NCI-H2171 treated with DMSO at 0.1 percent for 48 hours (cell line): ENCODE data around the gene CDH24.

Source experiments
- DNase-seq: peaks from one replicate; lab custom pipeline; 2025; lab: John Stamatoyannopoulos, UW

The CDH24 gene

GRCh38 chr14:23091294-23092225, 34.2 kb upstream of the CDH24 start:
- DNase-seq, result no peak

GRCh38 chr14:23090254-23090636, 32.9 kb upstream of the CDH24 start:
- DNase-seq, result no peak

- DNase-seq, result no peak
Measured at GRCh38 chr14:23089498-23090253, 32.4 kb upstream of the CDH24 start.

DNA sequence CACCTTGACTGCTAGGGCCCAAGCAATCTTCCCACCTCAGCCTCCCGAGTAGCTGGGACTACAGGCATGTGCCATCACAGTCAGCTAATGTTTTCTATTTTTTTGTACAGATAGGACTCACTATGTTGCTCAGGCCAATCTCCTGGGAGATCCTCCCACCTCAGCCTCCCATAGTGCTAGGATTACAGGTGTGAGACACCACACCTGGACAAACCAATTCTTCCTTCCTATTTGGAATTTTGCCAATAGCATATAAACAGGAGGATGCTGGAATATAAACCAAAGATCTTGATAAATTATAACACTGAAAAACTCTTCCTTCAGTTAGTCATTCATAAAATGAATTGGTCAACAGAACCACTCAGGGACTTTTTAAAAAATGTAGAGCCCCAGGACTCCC, 29.2 kb upstream of the CDH24 start:
- no peak for DNase-seq

- no peak for DNase-seq
Measured at GRCh38 chr14:23085458-23085857, 28.1 kb upstream of the CDH24 start.

- DNase-seq, result no peak
Measured at GRCh38 chr14:23080474-23080873, 23.2 kb upstream of the CDH24 start.

GRCh38 chr14:23079716-23080115, 22.4 kb upstream of the CDH24 start:
- DNase-seq, result no peak

DNA sequence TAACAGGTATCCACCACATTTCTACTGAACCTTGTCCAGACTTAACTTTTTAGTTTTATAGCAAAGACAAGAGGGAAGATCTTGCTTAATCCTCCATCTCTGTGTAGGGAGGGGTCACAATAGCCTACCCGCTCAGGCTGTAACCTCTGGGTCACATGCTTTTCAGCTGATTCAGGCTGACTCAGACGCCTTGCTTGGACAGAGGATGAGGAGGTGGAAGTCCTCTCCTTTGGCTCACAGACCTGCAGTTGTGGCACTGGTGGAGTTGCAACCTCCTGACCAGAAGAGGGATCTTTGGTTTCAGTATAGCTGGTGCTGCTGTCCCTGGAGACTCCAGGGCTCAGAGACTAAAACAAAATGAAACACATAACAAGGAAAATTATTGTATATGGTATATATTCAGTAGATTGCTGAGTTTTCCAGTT, 21.4 kb upstream of the CDH24 start:
- no peak for DNase-seq

GRCh38 chr14:23077962-23078361, 20.6 kb upstream of the CDH24 start:
- DNase-seq, result no peak

DNA sequence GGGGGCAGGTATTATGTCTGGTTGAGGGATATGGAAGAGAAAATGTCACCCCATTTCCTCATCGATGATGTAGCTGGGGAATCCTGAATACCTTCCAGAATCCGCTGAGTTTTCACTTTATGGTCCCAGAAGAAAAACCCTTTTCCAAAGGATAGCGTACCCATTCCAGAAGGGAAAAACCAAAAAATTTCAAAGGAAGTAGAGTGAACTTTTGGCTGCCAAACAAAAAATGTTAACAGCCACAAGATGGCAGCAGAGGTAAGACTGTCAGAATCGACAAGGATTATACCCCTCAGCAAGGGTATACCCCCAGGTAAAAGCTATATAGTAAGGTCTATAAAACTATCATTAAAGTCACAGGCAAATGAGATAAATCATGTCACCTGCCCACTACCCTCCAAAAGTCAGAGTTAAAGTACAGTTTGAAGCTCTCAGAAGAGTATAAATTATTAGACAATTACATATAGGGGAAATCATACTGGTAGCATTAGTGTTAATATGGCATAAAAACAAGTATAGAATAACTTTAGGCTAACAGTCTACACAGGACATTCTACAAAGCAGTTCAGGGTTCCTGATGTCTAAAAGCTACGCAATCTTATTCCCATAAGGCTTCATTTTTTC, 19.6 kb upstream of the CDH24 start:
- DNase-seq, result no peak

- no peak for DNase-seq
Measured at GRCh38 chr14:23074906-23075305, 17.6 kb upstream of the CDH24 start.

DNA sequence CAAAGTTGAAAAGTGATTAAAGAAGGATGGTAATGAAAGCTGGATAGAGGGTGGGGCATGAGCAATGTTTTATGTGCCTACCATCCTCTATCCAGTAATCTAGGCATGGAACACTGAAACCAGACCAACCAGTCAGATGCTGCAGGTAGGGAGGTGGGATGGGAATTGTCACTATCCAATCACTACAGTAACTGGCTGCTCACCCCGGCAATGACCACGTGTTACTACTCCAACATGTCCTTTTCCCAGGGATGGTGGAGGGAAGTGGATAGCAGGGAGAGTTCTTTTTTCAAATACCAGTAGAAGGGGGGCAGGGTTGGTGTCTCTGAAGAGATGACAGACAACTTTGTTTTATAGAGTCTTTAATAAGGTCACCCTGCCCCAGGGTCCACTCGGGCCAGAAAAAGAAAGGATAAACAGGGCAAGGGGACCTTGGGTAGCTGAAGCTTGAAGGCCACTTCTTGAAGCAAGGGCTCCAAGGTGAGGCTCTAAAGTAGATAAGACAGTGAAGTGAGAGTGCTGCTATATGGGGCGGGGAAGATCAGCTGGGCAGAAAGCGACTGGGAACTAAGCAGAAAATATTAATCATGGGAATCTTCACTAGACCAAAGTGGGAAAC, 14.7 kb upstream of the CDH24 start:
- no peak for DNase-seq

DNA sequence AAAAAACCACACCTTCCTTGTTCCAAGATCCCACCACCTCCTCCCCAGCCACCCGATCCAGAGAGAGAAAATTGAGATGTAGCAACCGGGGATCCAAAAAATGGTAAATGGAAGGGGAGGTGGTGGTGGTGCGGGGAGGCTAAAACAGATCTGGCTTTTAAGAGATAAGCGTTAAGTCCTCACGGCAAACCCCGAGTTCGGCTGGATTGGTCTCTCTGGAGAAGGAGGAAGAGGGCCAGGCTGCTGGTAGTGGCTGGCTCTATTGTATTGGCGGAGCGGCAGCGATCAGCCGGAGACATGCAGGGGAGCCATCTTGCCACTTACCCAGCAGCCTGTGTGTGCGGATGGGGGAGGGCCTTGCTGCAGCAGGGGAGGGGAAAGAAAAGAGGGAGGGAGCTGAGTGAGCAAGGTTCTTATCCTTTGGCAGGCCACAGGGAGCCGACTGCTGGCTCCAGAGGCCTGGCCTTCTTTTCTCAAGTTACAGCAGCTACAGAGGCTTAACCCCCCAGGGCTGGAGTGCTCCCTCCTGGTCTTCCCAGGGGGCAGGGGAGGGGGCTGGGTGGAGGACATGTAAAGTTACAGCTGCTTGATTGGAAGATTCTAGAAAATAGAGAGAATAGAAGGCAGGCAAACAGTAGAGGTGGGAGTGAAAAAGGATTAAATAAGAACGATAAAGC, 14.1 kb upstream of the CDH24 start:
- no peak for DNase-seq

DNA sequence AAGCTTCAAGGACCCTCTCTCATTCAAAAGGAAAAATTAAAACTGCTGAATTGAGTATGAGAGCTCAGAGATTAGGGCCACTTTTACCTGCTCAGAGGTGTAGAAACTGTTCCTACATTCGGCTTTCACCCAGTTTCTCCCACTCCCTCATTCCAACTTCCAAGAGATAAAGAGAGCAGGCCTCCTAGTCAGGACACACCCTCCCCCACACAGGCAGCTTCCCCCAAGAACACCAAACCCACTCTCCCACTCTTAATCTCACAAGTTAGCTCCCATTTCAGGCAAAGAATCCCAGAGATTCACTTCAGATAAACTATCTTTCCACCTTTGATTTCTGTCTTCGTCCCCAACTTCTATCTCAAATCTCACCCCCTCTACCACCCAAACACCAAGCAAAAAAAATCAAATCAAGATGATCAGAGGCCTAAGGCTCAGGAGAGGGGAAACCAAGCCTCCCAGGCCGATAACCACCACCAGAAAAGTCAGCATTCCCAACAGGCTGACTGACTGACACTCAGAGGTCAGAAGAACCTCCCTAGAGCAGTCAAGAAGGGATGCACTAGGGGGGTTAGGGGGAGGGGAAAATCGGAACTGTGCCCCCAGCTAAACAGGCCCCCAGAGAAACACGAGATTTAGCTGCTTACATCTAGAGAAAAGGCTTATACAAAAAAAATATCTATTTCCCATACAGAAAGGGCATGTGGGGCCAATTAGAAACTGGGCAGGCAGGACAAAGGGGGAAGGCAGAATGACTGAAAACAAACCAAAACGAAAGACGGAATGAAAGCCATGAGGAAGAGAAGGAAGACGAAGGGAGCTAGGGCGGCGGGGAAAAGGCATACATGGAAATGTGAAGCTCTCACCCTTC, 13.2 kb upstream of the CDH24 start:
- DNase-seq, result no peak

DNA sequence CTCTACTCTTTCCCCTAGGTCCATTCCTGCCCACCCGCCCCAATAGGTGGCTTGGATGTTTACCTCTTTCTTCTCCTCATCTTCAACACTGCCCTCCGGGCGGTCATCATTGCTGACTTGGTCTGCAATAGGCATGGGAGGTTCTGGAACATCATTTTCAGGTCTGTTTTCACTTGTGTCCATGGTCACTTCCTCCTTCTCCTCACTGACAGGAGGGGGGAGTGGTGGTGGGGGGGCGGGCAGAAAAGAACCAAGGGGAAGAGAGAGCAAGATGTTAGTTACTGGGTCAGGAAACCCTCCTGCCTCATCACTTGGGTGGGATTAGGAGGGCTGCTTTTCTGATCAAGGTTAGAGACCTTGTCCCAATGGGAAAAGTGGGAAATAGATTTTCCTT, 12.1 kb upstream of the CDH24 start:
- no peak for DNase-seq

DNA sequence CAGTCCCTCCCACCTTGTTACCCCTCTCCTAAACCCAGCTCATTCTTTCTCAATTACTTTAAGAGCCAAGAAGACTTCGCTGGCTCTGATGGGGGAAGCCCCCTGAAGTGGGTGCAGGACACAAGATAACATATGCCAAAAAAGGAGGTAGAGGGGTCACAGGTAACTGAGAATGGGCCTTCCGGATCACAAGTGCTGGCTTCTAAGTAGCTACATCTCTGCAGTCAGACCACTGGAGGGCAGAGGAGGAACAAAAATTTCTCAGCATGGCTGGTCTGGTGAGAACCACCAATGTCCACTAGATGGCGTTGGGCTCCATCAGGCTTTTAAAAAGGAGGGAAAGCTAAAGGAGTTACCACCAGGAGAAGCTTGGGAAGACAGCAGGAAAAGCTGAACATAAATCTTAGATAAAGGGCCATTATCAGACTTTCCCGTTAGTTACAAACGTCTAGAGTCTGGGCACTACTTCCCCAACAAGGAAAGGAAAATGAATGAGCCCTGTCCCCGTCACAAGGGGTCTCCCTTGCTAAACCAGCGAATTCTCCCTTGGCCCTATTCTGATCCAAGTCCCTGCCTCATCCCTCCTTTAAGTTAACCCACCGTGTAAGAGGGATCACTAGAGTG, 11.6 kb upstream of the CDH24 start:
- DNase-seq, result no peak

GRCh38 chr14:23067847-23068788, 10.8 kb upstream of the CDH24 start:
- DNase-seq, result no peak

GRCh38 chr14:23066855-23067744, 9.8 kb upstream of the CDH24 start:
- no peak for DNase-seq
